HEK293 (cell line): ENCODE measurements around the gene NDUFS4.

ENCODE experiments used
- ZNF146 ChIP-seq: fragments of 450-650 bp; formaldehyde crosslinking; IDR thresholded peaks from 2 replicates; pipeline ENCODE4 v1.5.1; 2016; ENCODE audit warnings: missing biosample characterization, missing genetic modification characterization
- ZNF175 ChIP-seq: fragments of 450-650 bp; formaldehyde crosslinking; IDR thresholded peaks from 2 replicates; pipeline ENCODE4 v1.5.1; 2016; ENCODE audit warnings: missing biosample characterization, missing genetic modification characterization
- ZNF366 ChIP-seq: fragments of 450-650 bp; formaldehyde crosslinking; conservative IDR thresholded peaks from 2 replicates; pipeline ENCODE4 v1.5.1; 2016; ENCODE audit warnings: missing biosample characterization, missing genetic modification characterization
- ZNF416 ChIP-seq: fragments of 450-650 bp; formaldehyde crosslinking; IDR thresholded peaks from 2 replicates; pipeline ENCODE4 v1.5.1; 2016; ENCODE audit warnings: missing biosample characterization, missing genetic modification characterization
- ZNF510 ChIP-seq: fragments of 450-650 bp; formaldehyde crosslinking; IDR thresholded peaks from 2 replicates; pipeline ENCODE4 v1.5.1; 2018; ENCODE audit warnings: mild to moderate bottlenecking, missing genetic modification characterization, missing biosample characterization; ENCODE audit not compliant: insufficient replicate concordance
- TF ChIP-seq, protein P1 (sequence below): fragments of 450-650 bp; formaldehyde crosslinking; IDR thresholded peaks from 2 replicates; pipeline ENCODE4 v1.5.1; 2016; ENCODE audit warnings: missing biosample characterization, missing genetic modification characterization
- TF ChIP-seq, protein P2 (sequence below): sonication (generic); formaldehyde crosslinking; IDR thresholded peaks from 2 replicates; pipeline ENCODE4 v1.8.1; 2022; ENCODE audit warnings: mild to moderate bottlenecking, moderate library complexity, missing genetic modification reagents
- TF ChIP-seq, protein P3 (sequence below): fragments of 450-650 bp; formaldehyde crosslinking; IDR thresholded peaks from 2 replicates; pipeline ENCODE4 v1.5.1; 2016; ENCODE audit warnings: missing biosample characterization, missing genetic modification characterization
- TF ChIP-seq, protein P4 (sequence below): fragments of 450-650 bp; formaldehyde crosslinking; IDR thresholded peaks from 2 replicates; pipeline ENCODE4 v1.5.1; 2016; ENCODE audit warnings: missing biosample characterization, missing genetic modification characterization
- TF ChIP-seq, protein P5 (sequence below): fragments of 450-650 bp; formaldehyde crosslinking; IDR thresholded peaks from 2 replicates; pipeline ENCODE4 v1.5.1; 2016; ENCODE audit warnings: missing biosample characterization, missing genetic modification characterization, low read depth

DNA sequence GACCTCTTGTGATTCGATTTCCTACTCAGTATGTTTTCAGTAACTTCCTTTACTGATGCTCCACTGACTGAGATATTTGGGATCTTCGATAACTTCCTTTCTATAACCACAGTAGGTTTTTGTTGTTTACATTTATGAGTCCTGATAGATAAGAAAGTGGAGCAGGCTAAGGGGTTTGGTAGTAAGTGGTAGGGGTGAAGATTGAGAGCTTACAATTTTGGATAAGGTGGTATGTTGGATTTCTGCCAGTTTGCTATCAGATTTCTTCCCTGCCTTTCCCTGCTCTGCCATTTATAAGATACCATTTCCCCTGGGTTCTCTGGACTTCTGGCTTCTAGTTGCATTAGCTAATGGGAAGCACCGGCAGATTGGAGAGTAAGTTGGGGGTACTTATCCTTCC, 7.9 kb upstream of the NDUFS4 start:
- TF ChIP-seq, protein P1, sequence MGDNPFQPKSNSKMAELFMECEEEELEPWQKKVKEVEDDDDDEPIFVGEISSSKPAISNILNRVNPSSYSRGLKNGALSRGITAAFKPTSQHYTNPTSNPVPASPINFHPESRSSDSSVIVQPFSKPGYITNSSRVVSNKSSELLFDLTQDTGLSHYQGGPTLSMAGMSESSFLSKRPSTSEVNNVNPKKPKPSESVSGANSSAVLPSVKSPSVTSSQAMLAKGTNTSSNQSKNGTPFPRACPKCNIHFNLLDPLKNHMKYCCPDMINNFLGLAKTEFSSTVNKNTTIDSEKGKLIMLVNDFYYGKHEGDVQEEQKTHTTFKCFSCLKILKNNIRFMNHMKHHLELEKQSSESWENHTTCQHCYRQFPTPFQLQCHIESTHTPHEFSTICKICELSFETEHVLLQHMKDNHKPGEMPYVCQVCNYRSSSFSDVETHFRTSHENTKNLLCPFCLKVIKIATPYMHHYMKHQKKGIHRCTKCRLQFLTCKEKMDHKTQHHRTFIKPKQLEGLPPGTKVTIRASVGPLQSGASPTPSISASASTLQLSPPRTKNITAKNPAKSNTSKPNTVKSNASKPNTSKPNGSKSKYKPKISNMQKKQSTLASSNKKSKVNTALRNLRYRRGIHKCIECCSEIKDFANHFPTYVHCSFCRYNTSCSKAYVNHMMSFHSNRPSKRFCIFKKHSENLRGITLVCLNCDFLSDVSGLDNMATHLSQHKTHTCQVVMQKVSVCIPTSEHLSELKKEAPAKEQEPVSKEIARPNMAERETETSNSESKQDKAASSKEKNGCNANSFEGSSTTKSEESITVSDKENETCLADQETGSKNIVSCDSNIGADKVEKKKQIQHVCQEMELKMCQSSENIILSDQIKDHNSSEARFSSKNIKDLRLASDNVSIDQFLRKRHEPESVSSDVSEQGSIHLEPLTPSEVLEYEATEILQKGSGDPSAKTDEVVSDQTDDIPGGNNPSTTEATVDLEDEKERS, result no peak
- TF ChIP-seq ZNF510 (tag by site-specific recombination), result no peak
- TF ChIP-seq, protein P2, sequence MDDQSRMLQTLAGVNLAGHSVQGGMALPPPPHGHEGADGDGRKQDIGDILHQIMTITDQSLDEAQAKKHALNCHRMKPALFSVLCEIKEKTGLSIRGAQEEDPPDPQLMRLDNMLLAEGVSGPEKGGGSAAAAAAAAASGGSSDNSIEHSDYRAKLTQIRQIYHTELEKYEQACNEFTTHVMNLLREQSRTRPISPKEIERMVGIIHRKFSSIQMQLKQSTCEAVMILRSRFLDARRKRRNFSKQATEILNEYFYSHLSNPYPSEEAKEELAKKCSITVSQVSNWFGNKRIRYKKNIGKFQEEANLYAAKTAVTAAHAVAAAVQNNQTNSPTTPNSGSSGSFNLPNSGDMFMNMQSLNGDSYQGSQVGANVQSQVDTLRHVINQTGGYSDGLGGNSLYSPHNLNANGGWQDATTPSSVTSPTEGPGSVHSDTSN (CRISPR knock-in tag), result no peak
- TF ChIP-seq, protein P3, sequence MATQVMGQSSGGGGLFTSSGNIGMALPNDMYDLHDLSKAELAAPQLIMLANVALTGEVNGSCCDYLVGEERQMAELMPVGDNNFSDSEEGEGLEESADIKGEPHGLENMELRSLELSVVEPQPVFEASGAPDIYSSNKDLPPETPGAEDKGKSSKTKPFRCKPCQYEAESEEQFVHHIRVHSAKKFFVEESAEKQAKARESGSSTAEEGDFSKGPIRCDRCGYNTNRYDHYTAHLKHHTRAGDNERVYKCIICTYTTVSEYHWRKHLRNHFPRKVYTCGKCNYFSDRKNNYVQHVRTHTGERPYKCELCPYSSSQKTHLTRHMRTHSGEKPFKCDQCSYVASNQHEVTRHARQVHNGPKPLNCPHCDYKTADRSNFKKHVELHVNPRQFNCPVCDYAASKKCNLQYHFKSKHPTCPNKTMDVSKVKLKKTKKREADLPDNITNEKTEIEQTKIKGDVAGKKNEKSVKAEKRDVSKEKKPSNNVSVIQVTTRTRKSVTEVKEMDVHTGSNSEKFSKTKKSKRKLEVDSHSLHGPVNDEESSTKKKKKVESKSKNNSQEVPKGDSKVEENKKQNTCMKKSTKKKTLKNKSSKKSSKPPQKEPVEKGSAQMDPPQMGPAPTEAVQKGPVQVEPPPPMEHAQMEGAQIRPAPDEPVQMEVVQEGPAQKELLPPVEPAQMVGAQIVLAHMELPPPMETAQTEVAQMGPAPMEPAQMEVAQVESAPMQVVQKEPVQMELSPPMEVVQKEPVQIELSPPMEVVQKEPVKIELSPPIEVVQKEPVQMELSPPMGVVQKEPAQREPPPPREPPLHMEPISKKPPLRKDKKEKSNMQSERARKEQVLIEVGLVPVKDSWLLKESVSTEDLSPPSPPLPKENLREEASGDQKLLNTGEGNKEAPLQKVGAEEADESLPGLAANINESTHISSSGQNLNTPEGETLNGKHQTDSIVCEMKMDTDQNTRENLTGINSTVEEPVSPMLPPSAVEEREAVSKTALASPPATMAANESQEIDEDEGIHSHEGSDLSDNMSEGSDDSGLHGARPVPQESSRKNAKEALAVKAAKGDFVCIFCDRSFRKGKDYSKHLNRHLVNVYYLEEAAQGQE (tag by site-specific recombination), result no peak
- TF ChIP-seq ZNF366 (tag by site-specific recombination), result no peak
- TF ChIP-seq ZNF416 (tag by site-specific recombination), result no peak
- TF ChIP-seq, protein P4, sequence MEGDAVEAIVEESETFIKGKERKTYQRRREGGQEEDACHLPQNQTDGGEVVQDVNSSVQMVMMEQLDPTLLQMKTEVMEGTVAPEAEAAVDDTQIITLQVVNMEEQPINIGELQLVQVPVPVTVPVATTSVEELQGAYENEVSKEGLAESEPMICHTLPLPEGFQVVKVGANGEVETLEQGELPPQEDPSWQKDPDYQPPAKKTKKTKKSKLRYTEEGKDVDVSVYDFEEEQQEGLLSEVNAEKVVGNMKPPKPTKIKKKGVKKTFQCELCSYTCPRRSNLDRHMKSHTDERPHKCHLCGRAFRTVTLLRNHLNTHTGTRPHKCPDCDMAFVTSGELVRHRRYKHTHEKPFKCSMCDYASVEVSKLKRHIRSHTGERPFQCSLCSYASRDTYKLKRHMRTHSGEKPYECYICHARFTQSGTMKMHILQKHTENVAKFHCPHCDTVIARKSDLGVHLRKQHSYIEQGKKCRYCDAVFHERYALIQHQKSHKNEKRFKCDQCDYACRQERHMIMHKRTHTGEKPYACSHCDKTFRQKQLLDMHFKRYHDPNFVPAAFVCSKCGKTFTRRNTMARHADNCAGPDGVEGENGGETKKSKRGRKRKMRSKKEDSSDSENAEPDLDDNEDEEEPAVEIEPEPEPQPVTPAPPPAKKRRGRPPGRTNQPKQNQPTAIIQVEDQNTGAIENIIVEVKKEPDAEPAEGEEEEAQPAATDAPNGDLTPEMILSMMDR, result no peak
- TF ChIP-seq ZNF175 (tag by site-specific recombination), result no peak
- TF ChIP-seq, protein P5, sequence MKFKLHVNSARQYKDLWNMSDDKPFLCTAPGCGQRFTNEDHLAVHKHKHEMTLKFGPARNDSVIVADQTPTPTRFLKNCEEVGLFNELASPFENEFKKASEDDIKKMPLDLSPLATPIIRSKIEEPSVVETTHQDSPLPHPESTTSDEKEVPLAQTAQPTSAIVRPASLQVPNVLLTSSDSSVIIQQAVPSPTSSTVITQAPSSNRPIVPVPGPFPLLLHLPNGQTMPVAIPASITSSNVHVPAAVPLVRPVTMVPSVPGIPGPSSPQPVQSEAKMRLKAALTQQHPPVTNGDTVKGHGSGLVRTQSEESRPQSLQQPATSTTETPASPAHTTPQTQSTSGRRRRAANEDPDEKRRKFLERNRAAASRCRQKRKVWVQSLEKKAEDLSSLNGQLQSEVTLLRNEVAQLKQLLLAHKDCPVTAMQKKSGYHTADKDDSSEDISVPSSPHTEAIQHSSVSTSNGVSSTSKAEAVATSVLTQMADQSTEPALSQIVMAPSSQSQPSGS (tag by site-specific recombination), result no peak
- TF ChIP-seq ZNF146 (tag by site-specific recombination), result no peak
